ENCODE data around the gene YWHAG.
A peak's percentile ranks its signal among the peaks of the same experiment; 100 is the strongest.

YWHAG gene

GRCh38 chr7:76300166-76300731 is 58.5 kb downstream of the YWHAG start:
- H3K9ac ChIP-seq (ENCODE audit: low read length) = no peak overlapping the region
- H3K9me3 ChIP-seq (ENCODE audit: insufficient read depth, low read depth, low read length) = no peaks in the 10 kb centered on the region
- H3K79me1 ChIP-seq (ENCODE audit: low read length) = peaks cover 34% of the 10 kb centered on the region
- H3K4ac ChIP-seq (ENCODE audit: low read depth, low read length) = no peak overlapping the region
- no peak overlapping the region for H2BK5ac ChIP-seq (ENCODE audit: low read depth, low read length, poor library complexity)
- peak overlapping the region; percentile 88 for H2BK12ac ChIP-seq (ENCODE audit: low read length)
- no peak overlapping the region for H2AK5ac ChIP-seq (ENCODE audit: low read length)
- H3K4me3 ChIP-seq (ENCODE audit: low read depth, low read length) = no peak overlapping the region
- DNase-seq = peak; percentile 84 to 96
- peak overlapping the region; percentile 48 for H3K27ac ChIP-seq (ENCODE audit: low read depth, low read length)
- H2BK120ac ChIP-seq (ENCODE audit: insufficient read depth, low read length, poor library complexity) = peak overlapping the region; percentile 45
- no peak overlapping the region for H3K23ac ChIP-seq (ENCODE audit: low read length)
- no peak overlapping the region for H3K14ac ChIP-seq (ENCODE audit: low read length)
- H3K18ac ChIP-seq (ENCODE audit: low read length) = no peak overlapping the region
- H3K27me3 ChIP-seq (ENCODE audit: insufficient read depth, low read length) = no peaks in the 10 kb centered on the region
- H4K12ac ChIP-seq (ENCODE audit: low read depth, low read length) = no peak overlapping the region
- H3K4me2 ChIP-seq (ENCODE audit: low read length) = no peak overlapping the region
- peaks cover 8 to 10% of the 10 kb centered on the region in 2 experiments for H3K36me3 ChIP-seq (ENCODE audit: control insufficient read depth in 1 of 2, insufficient read depth in 2 of 2, low read length in 2 of 2)
- H4K8ac ChIP-seq (ENCODE audit: low read depth, low read length) = peak overlapping the region; percentile 3
- no peak overlapping the region for H2AFZ ChIP-seq (ENCODE audit: insufficient read depth, low read length, poor library complexity)
- H3K4me1 ChIP-seq (ENCODE audit: control insufficient read depth in 1 of 2, insufficient read depth in 2 of 2, low read length in 2 of 2) = peaks cover 12 to 26% of the 10 kb centered on the region in 2 experiments
- H4K91ac ChIP-seq (ENCODE audit: low read depth, low read length) = peak overlapping the region; percentile 53
- no CpG with 5 or more reads among the region's 7 CpGs for WGBS (ENCODE audit: extremely low coverage, insufficient coverage, insufficient read length)
- H3K79me2 ChIP-seq (ENCODE audit: control insufficient read depth, insufficient read depth, low read length, poor library complexity) = peaks cover 7% of the 10 kb centered on the region

DNA sequence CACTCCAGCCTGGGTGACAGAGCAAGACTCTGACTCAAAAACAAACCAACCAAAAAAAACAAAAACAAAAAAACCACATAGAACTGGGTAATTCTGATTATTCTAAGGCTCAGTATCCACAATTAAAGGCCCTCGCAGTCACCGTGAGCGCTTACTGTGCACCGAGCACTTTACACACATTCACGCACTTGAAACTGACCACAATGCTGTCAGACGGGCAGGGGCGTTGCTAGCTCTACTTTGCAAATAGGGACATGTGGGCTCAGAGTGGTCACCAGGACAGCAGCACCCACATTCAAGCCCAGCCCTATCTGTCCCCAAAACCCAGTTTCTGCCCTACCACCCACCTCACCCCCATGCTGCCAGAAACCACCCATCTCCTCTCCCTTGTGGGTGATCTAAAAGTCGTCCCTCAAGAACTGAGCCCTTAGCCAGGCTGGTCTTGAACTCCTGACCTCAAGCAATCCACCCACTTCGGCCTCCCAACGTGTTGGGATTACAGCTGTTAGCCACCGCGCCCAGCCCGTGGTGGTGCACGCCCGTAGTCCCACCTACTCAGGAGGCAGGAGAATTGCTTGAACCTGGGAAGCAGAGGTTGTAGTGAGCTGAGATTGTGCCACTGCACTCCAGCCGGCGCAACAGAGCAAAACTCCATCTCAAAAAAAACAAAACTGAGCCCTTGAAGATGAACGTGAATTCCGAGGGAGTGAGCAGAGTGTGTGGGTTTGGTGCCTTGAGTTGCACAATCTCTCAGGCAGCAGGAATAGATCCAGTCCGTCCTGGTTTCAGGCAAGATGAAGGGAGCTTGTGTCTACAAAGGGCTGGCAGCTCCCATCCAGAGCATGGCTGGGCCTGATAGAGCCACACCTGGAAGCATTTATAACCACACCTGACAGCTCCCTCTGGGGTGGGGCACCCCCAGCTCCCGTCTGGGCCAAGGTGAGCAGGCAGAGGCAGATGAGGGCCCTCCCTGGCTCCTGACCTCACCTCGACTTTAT is 61.7 kb downstream of the YWHAG start:
- peak; percentile 69 to 84 for DNase-seq

GRCh38 chr7:76294344-76295024 is 64.3 kb downstream of the YWHAG start:
- Histone ChIP-seq H2BK12ac (ENCODE audit: low read length) (peak overlapping the region; percentile 83), H3K36me3 (ENCODE audit: control insufficient read depth in 1 of 2, insufficient read depth in 2 of 2, low read length in 2 of 2) (no peaks in the 10 kb centered on the region), H3K23ac (ENCODE audit: low read length) (no peak overlapping the region), H2AK5ac (ENCODE audit: low read length) (peak overlapping the region; percentile 64), H3K18ac (ENCODE audit: low read length) (peak overlapping the region; percentile 39), H2AFZ (ENCODE audit: insufficient read depth, low read length, poor library complexity) (peak overlapping the region; percentile 69), H3K4me2 (ENCODE audit: low read length) (peak overlapping the region; percentile 34), H2BK120ac (ENCODE audit: insufficient read depth, low read length, poor library complexity) (peak overlapping the region; percentile 66), H3K27me3 (ENCODE audit: insufficient read depth, low read length) (no peaks in the 10 kb centered on the region), H4K8ac (ENCODE audit: low read depth, low read length) (peak overlapping the region; percentile 64), H3K79me2 (ENCODE audit: control insufficient read depth, insufficient read depth, low read length, poor library complexity) (peaks cover 5% of the 10 kb centered on the region), H3K27ac (ENCODE audit: low read depth, low read length) (peak overlapping the region; percentile 77), H3K4me3 (ENCODE audit: low read depth, low read length) (no peak overlapping the region), H4K91ac (ENCODE audit: low read depth, low read length) (peak overlapping the region; percentile 97), H3K9ac (ENCODE audit: low read length) (no peak overlapping the region), H3K4me1 (ENCODE audit: control insufficient read depth in 1 of 2, insufficient read depth in 2 of 2, low read length in 2 of 2) (peaks cover 40 to 50% of the 10 kb centered on the region in 2 experiments), H3K14ac (ENCODE audit: low read length) (peak overlapping the region; percentile 70), H3K79me1 (ENCODE audit: low read length) (peaks cover 40% of the 10 kb centered on the region), H2BK5ac (ENCODE audit: low read depth, low read length, poor library complexity) (peak overlapping the region; percentile 68), H3K4ac (ENCODE audit: low read depth, low read length) (peak overlapping the region; percentile 71), H4K12ac (ENCODE audit: low read depth, low read length) (no peak overlapping the region), H3K9me3 (ENCODE audit: insufficient read depth, low read depth, low read length) (no peaks in the 10 kb centered on the region)
- no CpG with 5 or more reads among the region's 20 CpGs for whole genome bisulfite sequencing (ENCODE audit: extremely low coverage, insufficient coverage, insufficient read length)
- peak; percentile 98 to 99 for DNase-seq

More for the DNA sequence above, 61.7 kb downstream of the YWHAG start:
- Histone ChIP-seq H4K91ac (ENCODE audit: low read depth, low read length) (peak overlapping the region; percentile 74), H3K79me1 (ENCODE audit: low read length) (peaks cover 40% of the 10 kb centered on the region), H4K12ac (ENCODE audit: low read depth, low read length) (no peak overlapping the region), H3K4me2 (ENCODE audit: low read length) (no peak overlapping the region), H2AK5ac (ENCODE audit: low read length) (peak overlapping the region; percentile 65), H3K4me1 (ENCODE audit: control insufficient read depth in 1 of 2, insufficient read depth in 2 of 2, low read length in 2 of 2) (peaks cover 30 to 44% of the 10 kb centered on the region in 2 experiments), H3K27me3 (ENCODE audit: insufficient read depth, low read length) (no peaks in the 10 kb centered on the region), H3K14ac (ENCODE audit: low read length) (peak overlapping the region; percentile 43), H3K9ac (ENCODE audit: low read length) (no peak overlapping the region), H3K4me3 (ENCODE audit: low read depth, low read length) (no peak overlapping the region), H3K9me3 (ENCODE audit: insufficient read depth, low read depth, low read length) (no peaks in the 10 kb centered on the region), H2AFZ (ENCODE audit: insufficient read depth, low read length, poor library complexity) (peak overlapping the region; percentile 52), H3K23ac (ENCODE audit: low read length) (no peak overlapping the region), H2BK120ac (ENCODE audit: insufficient read depth, low read length, poor library complexity) (peak overlapping the region; percentile 64), H3K79me2 (ENCODE audit: control insufficient read depth, insufficient read depth, low read length, poor library complexity) (peaks cover under 1% of the 10 kb centered on the region), H3K4ac (ENCODE audit: low read depth, low read length) (no peak overlapping the region), H3K27ac (ENCODE audit: low read depth, low read length) (no peak overlapping the region), H2BK12ac (ENCODE audit: low read length) (peak overlapping the region; percentile 82), H3K36me3 (ENCODE audit: control insufficient read depth in 1 of 2, insufficient read depth in 2 of 2, low read length in 2 of 2) (no peaks in the 10 kb centered on the region), H3K18ac (ENCODE audit: low read length) (no peak overlapping the region), H4K8ac (ENCODE audit: low read depth, low read length) (peak overlapping the region; percentile 54), H2BK5ac (ENCODE audit: low read depth, low read length, poor library complexity) (no peak overlapping the region)
- no CpG with 5 or more reads among the region's 22 CpGs for WGBS (ENCODE audit: extremely low coverage, insufficient coverage, insufficient read length)

DNA sequence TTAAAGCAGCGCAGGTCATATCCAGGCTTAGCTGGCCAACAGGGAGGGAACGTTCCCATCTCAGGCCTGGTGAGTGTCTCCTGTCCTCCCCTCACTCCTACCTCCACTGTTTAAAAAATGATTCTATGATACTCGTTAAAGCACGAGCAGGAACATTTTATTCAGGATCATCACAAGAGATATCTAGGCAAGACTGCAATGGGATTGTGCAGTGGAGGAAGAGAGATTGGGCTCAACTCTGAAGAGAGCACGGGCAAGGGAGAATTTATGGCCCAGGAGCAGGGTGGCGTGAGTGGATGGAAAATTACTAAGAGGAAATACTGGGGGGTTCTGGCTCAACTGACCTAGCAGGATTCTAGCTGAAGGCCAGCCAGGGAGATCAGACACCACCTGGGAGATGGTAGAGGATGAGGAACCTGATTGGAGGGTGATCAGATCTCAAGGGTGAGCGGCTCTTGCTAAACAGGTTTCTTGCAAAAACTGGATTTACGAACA is 65.3 kb downstream of the YWHAG start:
- Histone ChIP-seq H3K9ac (ENCODE audit: low read length) (no peak overlapping the region), H2BK120ac (ENCODE audit: insufficient read depth, low read length, poor library complexity) (peak overlapping the region; percentile 94), H2AFZ (ENCODE audit: insufficient read depth, low read length, poor library complexity) (no peak overlapping the region), H2AK5ac (ENCODE audit: low read length) (peak overlapping the region; percentile 15), H3K9me3 (ENCODE audit: insufficient read depth, low read depth, low read length) (no peaks in the 10 kb centered on the region), H3K14ac (ENCODE audit: low read length) (peak overlapping the region; percentile 84), H3K27ac (ENCODE audit: low read depth, low read length) (peak overlapping the region; percentile 77), H3K4ac (ENCODE audit: low read depth, low read length) (peak overlapping the region; percentile 78), H4K8ac (ENCODE audit: low read depth, low read length) (peak overlapping the region; percentile 76), H3K79me2 (ENCODE audit: control insufficient read depth, insufficient read depth, low read length, poor library complexity) (peaks cover 5% of the 10 kb centered on the region), H3K4me2 (ENCODE audit: low read length) (peak overlapping the region; percentile 1), H4K12ac (ENCODE audit: low read depth, low read length) (peak overlapping the region; percentile 46), H3K4me3 (ENCODE audit: low read depth, low read length) (no peak overlapping the region), H3K23ac (ENCODE audit: low read length) (no peak overlapping the region), H3K4me1 (ENCODE audit: control insufficient read depth in 1 of 2, insufficient read depth in 2 of 2, low read length in 2 of 2) (peaks cover 40 to 53% of the 10 kb centered on the region in 2 experiments), H2BK12ac (ENCODE audit: low read length) (peak overlapping the region; percentile 98), H3K18ac (ENCODE audit: low read length) (peak overlapping the region; percentile 62), H3K27me3 (ENCODE audit: insufficient read depth, low read length) (no peaks in the 10 kb centered on the region), H2BK5ac (ENCODE audit: low read depth, low read length, poor library complexity) (peak overlapping the region; percentile 89), H3K79me1 (ENCODE audit: low read length) (peaks cover 34% of the 10 kb centered on the region), H4K91ac (ENCODE audit: low read depth, low read length) (peak overlapping the region; percentile 95), H3K36me3 (ENCODE audit: control insufficient read depth in 1 of 2, insufficient read depth in 2 of 2, low read length in 2 of 2) (no peaks in the 10 kb centered on the region)
- WGBS (ENCODE audit: extremely low coverage, insufficient coverage, insufficient read length) = no CpG with 5 or more reads among the region's 8 CpGs
- DNase-seq = peak; percentile 85 to 86

All from trophoblast cell (in vitro differentiated cells and primary cell).